OCI-LY3 (cell line): ENCODE data around the gene RBMS3.

Experiments used
- CTCF ChIP-seq: fragments of 200-600, 300-600 bp; sonication (generic); IDR thresholded peaks from 2 replicates; pipeline ENCODE4 v1.5.1; 2014; ENCODE audit warnings: antibody characterized with exemption, low read length, low read depth
- EZH2phosphoT487 ChIP-seq: fragments of 200-600 bp; shearing (Covaris generic); IDR thresholded peaks from 2 replicates; pipeline ENCODE4 v1.6.1; 2018; ENCODE audit warnings: antibody characterized with exemption, mixed run types, low read depth

GRCh38 chr3:29823233-29823632 lies 542.4 kb downstream of the RBMS3 start:
- TF ChIP-seq CTCF (no peak), EZH2phosphoT487 (no peak)
